Smooth muscle cell of the brain vasculature (primary cell): Measurements from ENCODE around the gene ALOX15.
"Not testable (repeated sequence)": the region's sequence is repeated elsewhere in the genome, so short reads cannot be mapped to it uniquely, and the experiment has no call there.

Experiments used
- DNase-seq: peaks from one replicate; pipeline ENCODE4 v3.0.0-alpha.2; 2012; ENCODE audit warnings: low read depth, low spot score

ALOX15 gene

GRCh38 chr17:4594931-4595684 lies 46.4 kb downstream of the ALOX15 start:
- no peak for DNase-seq

GRCh38 chr17:4594406-4594805 lies 47.1 kb downstream of the ALOX15 start:
- no peak for DNase-seq

- no peak for DNase-seq
Measured at GRCh38 chr17:4593021-4593421, 48.5 kb downstream of the ALOX15 start.

- DNase-seq: no peak
Measured at GRCh38 chr17:4592240-4593005, 49.1 kb downstream of the ALOX15 start.

- DNase-seq: no peak
Measured at GRCh38 chr17:4591529-4591928, 49.9 kb downstream of the ALOX15 start.

DNA sequence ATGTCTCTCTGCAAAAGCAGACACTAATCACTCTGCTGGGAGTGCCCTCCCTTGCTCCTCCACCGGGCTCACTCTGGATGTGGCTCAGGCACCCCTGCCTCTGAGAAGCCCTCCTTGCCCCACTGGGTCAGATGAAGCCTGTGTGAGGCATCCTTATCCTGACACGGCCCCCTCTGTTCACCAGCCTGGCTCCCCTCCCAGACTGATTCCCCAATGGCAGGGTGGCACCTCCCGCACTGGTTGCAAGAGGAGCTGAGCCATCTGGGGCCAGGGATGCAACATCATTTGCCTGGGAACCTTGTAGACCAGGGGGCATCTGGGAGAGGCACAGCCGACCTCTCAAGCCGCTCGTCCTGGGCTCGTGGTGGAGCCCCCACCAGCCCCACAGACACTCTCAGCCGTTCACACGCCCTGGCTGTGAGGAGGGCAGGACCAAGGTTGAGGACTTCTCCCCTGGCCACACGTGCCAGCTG lies 50.5 kb downstream of the ALOX15 start:
- no peak for DNase-seq

DNA sequence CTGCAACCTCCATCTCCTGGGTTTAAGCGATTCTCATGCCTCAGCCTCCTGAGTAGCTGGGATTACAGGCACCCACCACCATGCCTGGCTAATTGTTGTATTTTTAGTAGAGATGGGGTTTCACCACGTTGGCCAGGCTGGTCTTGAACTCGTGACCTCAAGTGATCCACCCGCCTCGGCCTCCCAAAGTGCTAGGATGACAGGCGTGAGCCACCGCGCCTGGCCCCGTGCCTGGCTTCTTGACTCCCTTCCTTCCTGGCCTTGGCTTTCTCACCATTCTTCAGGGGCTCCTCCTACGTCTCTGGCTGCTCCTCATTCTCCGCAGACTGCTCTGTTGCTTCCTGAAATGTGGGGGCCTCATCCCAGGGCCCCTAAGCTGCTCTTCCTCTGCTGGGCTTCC lies 51.4 kb downstream of the ALOX15 start:
- DNase-seq: not testable (repeated sequence)

- no peak for DNase-seq
Measured at GRCh38 chr17:4588898-4589625, 52.4 kb downstream of the ALOX15 start.

GRCh38 chr17:4588391-4588790 lies 53.1 kb downstream of the ALOX15 start:
- DNase-seq: no peak

DNA sequence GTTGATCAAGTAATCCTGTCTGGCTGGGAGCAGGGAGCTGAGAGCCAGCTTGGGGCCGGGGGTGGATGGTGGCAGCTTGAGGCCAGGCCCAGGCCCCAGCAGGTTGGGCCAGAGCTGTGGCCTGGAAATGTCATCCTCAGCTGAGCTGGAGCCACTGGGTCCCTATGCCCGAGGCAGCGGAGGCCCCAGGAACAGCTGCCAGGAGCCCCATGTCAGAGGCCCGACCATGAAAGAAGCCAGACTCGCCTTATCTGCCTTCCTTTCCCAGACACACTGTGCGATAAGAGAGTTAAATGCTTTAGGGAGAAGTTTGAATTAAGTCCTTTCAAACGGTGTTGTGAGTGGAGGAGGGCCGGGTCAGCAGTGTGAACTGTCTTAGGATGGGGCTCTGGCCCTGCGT lies 53.7 kb downstream of the ALOX15 start:
- no peak for DNase-seq

DNA sequence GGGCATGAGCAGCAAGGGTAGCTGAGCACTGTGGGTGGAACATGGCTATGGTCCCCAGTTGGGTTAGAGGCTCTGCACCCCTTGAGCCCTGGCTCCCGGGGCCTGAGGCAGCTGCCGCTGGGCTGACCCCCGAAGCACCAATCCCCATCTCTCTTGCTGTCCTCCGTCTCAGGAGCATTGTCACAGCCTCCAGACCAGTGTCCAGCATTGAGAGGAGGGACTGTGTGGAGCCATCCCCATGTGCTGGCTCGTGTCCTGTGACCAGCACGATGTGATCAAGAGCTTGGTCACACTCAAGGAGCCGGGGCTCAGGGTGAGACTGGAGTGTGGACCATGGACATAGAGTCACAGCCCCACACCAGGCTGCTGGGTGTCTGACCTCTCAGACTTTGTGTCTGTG lies 54.3 kb downstream of the ALOX15 start:
- no peak for DNase-seq

DNA sequence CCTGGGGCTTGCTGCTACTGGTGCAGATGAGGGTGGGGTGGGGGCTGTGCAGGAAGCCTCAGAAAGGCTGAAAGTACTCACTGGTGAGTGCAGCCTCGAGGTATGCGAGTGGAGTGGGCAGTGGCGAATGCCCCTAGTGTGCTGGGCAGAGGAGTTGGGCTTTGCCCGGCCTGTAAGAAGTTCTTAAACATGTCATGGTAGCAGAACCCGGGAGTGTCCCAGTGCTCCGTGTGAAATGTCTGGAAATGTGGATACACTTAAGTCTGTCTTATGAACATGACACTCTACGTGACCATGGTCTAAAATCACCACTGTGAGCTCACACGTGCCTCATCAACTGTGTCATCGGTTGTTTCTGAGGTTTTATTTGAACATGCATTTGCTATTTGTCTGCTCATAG lies 55.4 kb downstream of the ALOX15 start:
- no peak for DNase-seq

GRCh38 chr17:4585638-4585994 lies 55.9 kb downstream of the ALOX15 start:
- DNase-seq: no peak

GRCh38 chr17:4584917-4585637 lies 56.4 kb downstream of the ALOX15 start:
- no peak for DNase-seq

GRCh38 chr17:4584101-4584916 lies 57.2 kb downstream of the ALOX15 start, which contains the start of gene SMTNL2:
TSS of gene SMTNL2 (plus strand) at chr17:4584529. CDS start at chr17:4584606, 77 bp downstream.
- no peak for DNase-seq

DNA sequence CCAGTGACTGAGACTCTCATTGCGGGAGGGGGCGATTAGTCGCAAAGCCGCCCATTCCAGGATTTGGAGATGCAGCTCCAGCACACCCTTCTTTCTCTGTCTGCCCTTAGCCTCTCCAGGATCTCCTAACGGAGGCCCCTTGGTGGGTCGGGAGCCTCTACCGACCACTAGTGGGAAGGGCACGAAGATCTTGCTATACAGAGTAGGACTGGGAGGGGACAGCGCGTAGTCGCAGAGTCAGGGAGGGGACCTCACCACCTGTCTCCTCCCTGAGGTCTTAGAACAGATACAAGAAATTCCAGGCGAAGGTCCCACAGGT lies 57.7 kb downstream of the ALOX15 start:
- DNase-seq: no peak

DNA sequence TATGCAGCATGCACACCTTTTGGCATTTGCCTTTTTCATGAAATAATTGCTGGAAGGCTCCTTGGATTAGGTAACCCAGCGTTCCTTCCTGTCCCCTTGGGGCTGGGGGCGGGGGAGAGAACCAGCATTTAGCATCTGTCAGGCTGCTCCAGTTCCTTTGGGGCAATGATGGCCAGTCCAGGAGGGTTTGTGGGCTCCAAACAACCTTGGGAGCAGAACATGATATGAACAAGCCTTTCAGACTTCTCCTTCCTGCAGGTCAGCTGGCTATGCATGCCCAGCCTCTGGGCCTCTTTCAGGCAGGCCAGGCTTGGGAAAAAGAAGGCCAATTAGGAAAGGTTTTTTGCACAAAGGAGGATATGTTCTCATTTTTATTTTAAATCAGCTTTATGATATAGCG lies 58.3 kb downstream of the ALOX15 start:
- DNase-seq: no peak

DNA sequence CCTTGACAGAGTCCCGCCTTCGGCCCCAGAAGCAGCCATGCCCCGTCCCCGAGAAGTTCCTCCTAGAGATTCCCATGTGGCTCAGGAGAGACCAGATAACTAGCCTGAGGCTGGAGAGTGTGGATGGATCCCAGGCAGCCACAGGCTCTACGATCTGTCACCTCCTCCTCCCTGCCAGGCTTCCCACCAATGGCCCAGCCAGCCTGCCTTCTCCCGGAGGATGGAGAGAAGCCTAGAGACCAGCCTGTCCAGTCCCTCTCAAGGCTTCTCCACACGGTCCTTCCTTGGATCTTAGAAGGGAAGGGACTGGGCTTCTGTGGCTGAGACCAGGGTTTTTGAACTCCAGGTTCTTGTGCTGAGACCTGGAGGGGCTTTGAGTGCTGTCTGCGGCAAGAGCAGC lies 58.8 kb downstream of the ALOX15 start:
- no peak for DNase-seq

GRCh38 chr17:4582101-4582501 lies 59.4 kb downstream of the ALOX15 start:
- no peak for DNase-seq
